Thyroid gland (tissue), 4 donors: ENCODE results near the gene AGBL4.

Source experiments
- CTCF ChIP-seq, 6 experiments: fragments of 200-600 bp in 3 of 6; fragments of 450-650 bp in 3 of 6; sonication (generic) in 3 of 6; IDR thresholded peaks; one replicate each; pipeline ENCODE4 v1.5.1; 2016 to 2019; ENCODE audit warnings: antibody characterized with exemption in 6 of 6, mild to moderate bottlenecking in 2 of 6, inconsistent platforms in 1 of 6, moderate library complexity in 1 of 6
- POLR2A ChIP-seq, 2 donors: fragments of 450-650 bp; IDR thresholded peaks; one replicate each; pipeline ENCODE4 v1.6.1; 2017; ENCODE audit warnings: antibody characterized with exemption in 2 of 2, mild to moderate bottlenecking in 2 of 2, moderate library complexity in 1 of 2

- TF ChIP-seq CTCF (IDR thresholded peaks at IDR 0.05) (no peak), POLR2A (IDR thresholded peaks at IDR 0.05) (no peak)
Observed at GRCh38 chr1:49436865-49437264, 586.9 kb downstream of the AGBL4 start.
